Ascending aorta (tissue), 2 donors: ENCODE results near the gene RMND1. TPM values are rescaled to one million over a fixed set of nuclear protein-coding genes. Genes with fewer than 3 reads are reported as not detected.

Experiments used
- DNase-seq, 2 donors: peaks; one replicate each; pipeline ENCODE4 v3.0.0-alpha.2; 2019; ENCODE audit warnings: low spot score in 2 of 2
- H3K27ac ChIP-seq, 2 donors: fragments of 200-600 bp; sonication (generic); one replicate each; pipeline ENCODE4 v1.5.1; 2016 to 2017; ENCODE audit warnings: mild to moderate bottlenecking in 1 of 2
- H3K27me3 ChIP-seq: fragments of 200-600 bp; sonication (generic); one replicate; pipeline ENCODE4 v1.5.1; 2017
- H3K36me3 ChIP-seq, 2 donors: fragments of 200-600 bp; sonication (generic); one replicate each; pipeline ENCODE4 v1.5.1; 2016
- H3K4me1 ChIP-seq, 2 donors: fragments of 200-600 bp; sonication (generic); one replicate each; pipeline ENCODE4 v1.5.1; 2016 to 2017; ENCODE audit warnings: mild to moderate bottlenecking in 1 of 2
- H3K4me3 ChIP-seq, 2 donors: fragments of 200-600 bp; sonication (generic); one replicate each; pipeline ENCODE4 v1.5.1; 2016 to 2017; ENCODE audit warnings: mild to moderate bottlenecking in 1 of 2
- H3K9me3 ChIP-seq, 2 donors: fragments of 200-600 bp; sonication (generic); one replicate each; pipeline ENCODE4 v1.5.1; 2016
- intact Hi-C: fragments of 100-400 bp; cut with DNase I; formaldehyde crosslinking; loops from one replicate; pipeline ENCODE4 v1.15.1; 2023
- total RNA-seq: library from RNA; depleted of rRNA; stranded (reverse); fragments of >200 nt; gene quantifications from one replicate; pipeline ENCODE4 v1.1.0, GENCODE V29; 2016
- TF ChIP-seq, protein P1 (sequence below), 3 experiments: fragments of 200-600 bp in 2 of 3; fragments of 450-650 bp in 1 of 3; sonication (generic) in 2 of 3; IDR thresholded peaks; one replicate each; pipeline ENCODE4 v1.5.1; 2016 to 2019; ENCODE audit warnings: antibody characterized with exemption in 3 of 3, mild to moderate bottlenecking in 1 of 3, moderate library complexity in 1 of 3

The RMND1 gene
- total RNA-seq, 1 donor from 2014 or later, result 3.8 TPM

DNA sequence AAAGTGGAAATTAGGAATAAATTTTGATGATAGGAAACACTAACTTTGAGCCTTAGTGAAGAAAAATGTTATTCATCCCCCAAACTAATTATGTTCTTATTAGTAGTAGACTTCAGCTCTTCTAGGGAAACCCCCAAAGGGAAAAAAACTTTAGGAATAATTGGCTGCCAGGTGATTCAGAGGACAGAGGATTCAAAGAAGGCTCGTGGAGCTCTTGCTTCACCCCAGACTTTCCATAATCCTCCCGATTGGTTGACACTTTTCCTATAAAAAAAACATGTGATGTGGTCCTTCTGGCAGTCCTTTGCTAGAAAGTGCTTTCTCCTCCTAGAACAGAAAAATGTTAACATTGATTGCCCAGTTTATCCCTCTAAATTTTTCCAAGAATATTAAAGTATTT is 36.3 kb upstream of the RMND1 start:
- intact Hi-C loops, result no loop called here
- TF ChIP-seq, protein P1, sequence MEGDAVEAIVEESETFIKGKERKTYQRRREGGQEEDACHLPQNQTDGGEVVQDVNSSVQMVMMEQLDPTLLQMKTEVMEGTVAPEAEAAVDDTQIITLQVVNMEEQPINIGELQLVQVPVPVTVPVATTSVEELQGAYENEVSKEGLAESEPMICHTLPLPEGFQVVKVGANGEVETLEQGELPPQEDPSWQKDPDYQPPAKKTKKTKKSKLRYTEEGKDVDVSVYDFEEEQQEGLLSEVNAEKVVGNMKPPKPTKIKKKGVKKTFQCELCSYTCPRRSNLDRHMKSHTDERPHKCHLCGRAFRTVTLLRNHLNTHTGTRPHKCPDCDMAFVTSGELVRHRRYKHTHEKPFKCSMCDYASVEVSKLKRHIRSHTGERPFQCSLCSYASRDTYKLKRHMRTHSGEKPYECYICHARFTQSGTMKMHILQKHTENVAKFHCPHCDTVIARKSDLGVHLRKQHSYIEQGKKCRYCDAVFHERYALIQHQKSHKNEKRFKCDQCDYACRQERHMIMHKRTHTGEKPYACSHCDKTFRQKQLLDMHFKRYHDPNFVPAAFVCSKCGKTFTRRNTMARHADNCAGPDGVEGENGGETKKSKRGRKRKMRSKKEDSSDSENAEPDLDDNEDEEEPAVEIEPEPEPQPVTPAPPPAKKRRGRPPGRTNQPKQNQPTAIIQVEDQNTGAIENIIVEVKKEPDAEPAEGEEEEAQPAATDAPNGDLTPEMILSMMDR (IDR thresholded peaks at IDR 0.05), result no peak
- no peak overlapping the region for H3K27ac ChIP-seq
- no peaks in the 10 kb centered on the region for H3K9me3 ChIP-seq
- H3K27me3 ChIP-seq, result no peaks in the 10 kb centered on the region
- no peak for DNase-seq
- no peaks in the 10 kb centered on the region for H3K36me3 ChIP-seq
- H3K4me1 ChIP-seq, result no peaks in the 10 kb centered on the region
- H3K4me3 ChIP-seq, result no peak overlapping the region

DNA sequence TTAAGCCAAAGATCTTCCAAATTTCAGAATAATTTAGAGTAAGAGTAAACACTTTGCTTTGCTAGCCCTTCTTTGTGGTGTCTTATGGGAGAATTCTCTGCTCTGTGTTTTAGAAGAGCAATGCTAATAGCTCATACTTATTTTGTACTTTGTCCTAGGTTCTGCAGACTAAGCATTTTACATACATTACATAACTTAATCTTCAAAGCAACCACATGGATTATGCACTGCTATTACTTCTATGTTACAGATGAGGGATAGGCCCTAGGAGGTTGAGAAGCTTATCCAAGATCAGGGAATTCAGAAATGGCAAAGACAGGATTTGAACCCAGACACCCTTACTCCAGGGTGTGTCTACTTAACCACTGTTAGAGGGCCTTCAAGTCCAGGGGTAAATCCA is 32.1 kb upstream of the RMND1 start:
- H3K4me1 ChIP-seq, result no peaks in the 10 kb centered on the region
- intact Hi-C loops, result no loop called here
- DNase-seq, result no peak
- H3K9me3 ChIP-seq, result no peaks in the 10 kb centered on the region
- H3K36me3 ChIP-seq, result no peaks in the 10 kb centered on the region
- H3K27ac ChIP-seq, result no peak overlapping the region
- H3K4me3 ChIP-seq, result no peak overlapping the region
- H3K27me3 ChIP-seq, result no peaks in the 10 kb centered on the region
- TF ChIP-seq, protein P1 (IDR thresholded peaks at IDR 0.05), result no peak

DNA sequence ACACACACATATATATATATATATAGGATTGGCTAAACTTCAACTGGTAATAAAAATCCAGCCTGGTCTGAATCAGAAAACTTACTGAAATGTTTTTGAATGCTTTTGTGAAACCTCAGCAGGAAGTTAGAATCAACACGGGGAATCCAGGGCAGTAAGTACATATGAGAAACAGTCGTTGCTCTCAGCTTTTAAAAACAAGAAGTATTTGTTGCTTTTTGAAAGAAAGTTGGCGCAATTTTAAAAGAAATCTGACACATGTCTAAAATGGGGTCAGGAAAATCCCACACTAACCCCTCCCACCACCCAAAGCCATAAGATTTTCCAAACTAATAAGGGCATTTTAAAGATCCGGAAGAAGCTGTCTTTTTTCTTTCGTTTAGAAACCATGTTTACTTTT is 30.4 kb upstream of the RMND1 start:
- intact Hi-C loops, result no loop called here
- Histone ChIP-seq H3K36me3 (no peaks in the 10 kb centered on the region), H3K27me3 (no peaks in the 10 kb centered on the region), H3K4me3 (peak overlapping the region in 1 of 2 donors; percentile 30), H3K27ac (peak overlapping the region in 1 of 2 donors; percentile 20), H3K4me1 (no peaks in the 10 kb centered on the region), H3K9me3 (no peaks in the 10 kb centered on the region)
- DNase-seq, result no peak
- TF ChIP-seq, protein P1 (IDR thresholded peaks at IDR 0.05), result no peak

DNA sequence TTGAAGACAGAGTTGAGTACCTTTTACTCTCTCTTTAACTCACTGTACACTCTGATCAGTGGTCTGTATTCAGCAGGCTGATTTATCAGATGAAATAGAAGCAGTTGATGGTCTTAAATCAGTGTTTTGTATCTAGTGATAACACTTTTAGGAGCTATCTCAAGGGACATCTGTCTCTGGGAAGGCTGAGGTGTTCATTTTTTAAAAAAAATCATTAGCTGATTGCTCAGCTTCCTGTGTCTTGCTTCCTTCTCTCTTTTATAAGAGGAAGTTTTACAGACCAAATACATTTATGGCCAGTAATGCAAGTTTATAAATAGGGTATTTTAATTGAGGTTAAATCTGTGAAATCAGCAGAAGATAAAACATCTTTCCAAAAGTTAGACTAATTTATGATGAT is 29.9 kb upstream of the RMND1 start:
- DNase-seq, result no peak
- intact Hi-C loops, result no loop called here
- Histone ChIP-seq H3K27ac (no peak overlapping the region), H3K9me3 (no peaks in the 10 kb centered on the region), H3K36me3 (no peaks in the 10 kb centered on the region), H3K4me1 (no peaks in the 10 kb centered on the region), H3K27me3 (no peaks in the 10 kb centered on the region), H3K4me3 (no peak overlapping the region)
- TF ChIP-seq, protein P1 (IDR thresholded peaks at IDR 0.05), result no peak

DNA sequence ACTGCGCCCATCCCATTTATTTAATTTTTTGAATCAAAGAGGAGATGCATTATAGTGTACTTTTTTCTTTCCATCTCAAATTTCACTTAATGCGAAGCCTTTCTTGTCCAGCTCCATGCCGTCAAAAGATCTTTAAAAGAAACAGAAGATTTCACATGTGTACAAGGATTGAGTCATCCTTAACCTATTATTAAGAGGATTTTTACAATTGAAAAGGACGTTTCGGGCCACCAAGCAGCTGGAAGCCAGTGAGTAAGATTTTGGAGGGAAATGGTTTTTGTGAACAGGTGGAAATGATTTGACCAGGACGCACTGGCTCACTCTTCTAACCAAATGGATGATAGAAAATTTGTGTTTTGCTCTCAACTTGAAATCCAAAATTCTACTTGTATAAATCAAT is 26.7 kb upstream of the RMND1 start:
- Histone ChIP-seq H3K4me3 (no peak overlapping the region), H3K4me1 (peaks cover 0 to 3% of the 10 kb centered on the region in 2 donors), H3K36me3 (no peaks in the 10 kb centered on the region), H3K27me3 (no peaks in the 10 kb centered on the region), H3K27ac (no peak overlapping the region), H3K9me3 (no peaks in the 10 kb centered on the region)
- intact Hi-C loops, result loop anchor here (5.0 kb wide), 1 partner anchor 86 kb away; the partner anchor contains the start of gene ZBTB2
- TF ChIP-seq, protein P1 (IDR thresholded peaks at IDR 0.05), result no peak
- no peak for DNase-seq

DNA sequence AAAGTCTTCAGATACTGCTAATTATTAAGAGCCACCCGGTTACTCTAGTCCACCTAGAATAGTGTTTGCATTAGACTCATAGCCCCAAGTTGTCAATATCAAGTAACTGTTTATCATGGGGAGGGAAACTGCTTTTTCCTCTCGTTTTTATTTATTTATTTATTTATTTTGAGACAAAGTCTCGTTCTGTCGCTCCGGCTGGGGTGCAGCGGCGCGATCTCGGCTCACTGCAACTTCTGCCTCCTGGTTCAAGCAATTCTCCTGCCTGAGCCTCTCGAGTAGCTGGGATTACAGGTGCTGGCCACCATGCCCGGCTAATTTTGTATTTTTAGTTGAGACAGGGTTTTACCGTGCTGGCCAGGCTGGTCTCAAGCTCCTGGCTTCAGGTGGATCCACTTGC is 25.8 kb upstream of the RMND1 start:
- TF ChIP-seq, protein P1 (IDR thresholded peaks at IDR 0.05), result no peak
- intact Hi-C loops, result loop anchor here (5.0 kb wide), 1 partner anchor 85 kb away; the partner anchor contains the start of gene ZBTB2
- H3K9me3 ChIP-seq, result no peaks in the 10 kb centered on the region

More for the DNA sequence above, 25.8 kb upstream of the RMND1 start:
- H3K4me1 ChIP-seq, result peaks cover 0 to 3% of the 10 kb centered on the region in 2 donors
- H3K4me3 ChIP-seq, result no peak overlapping the region
- H3K27me3 ChIP-seq, result no peaks in the 10 kb centered on the region
- no peaks in the 10 kb centered on the region for H3K36me3 ChIP-seq
- no peak overlapping the region for H3K27ac ChIP-seq
- DNase-seq, result no peak
